ENCODE results near the gene CAMTA2. TPM values are rescaled to one million over a fixed set of nuclear protein-coding genes. Genes with fewer than 3 reads are reported as not detected.
"Not testable (repeated sequence)": the region's sequence is repeated elsewhere in the genome, so short reads cannot be mapped to it uniquely, and the experiment has no call there.

Gene CAMTA2
- total RNA-seq, 4 donors from 2014 or later: 35.9 to 71.8 (median 51.8) TPM

DNA sequence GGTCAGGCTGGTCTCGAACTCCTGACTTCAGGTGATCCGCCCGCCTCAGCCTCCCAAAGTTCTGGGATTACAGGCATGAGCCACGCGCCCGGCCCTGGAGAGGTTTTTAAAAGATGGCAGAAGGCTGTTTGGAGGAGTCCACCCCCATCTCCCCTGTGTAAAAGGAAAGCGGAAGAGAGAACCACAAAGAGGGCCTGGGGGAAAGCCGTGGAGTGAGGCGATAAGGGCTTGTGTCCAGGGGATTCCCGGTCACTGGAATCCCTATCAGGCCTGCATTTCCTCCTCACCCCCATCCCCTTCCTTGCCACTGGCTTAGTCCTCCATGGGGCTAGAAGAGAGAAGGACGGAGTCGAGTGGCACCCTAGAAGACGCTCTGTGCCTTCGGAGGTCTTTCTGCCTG is 55.5 kb downstream of the CAMTA2 start, which contains the start of gene GP1BA:
Gene GP1BA, plus strand, starts transcription at position 315 of the 400 bp plus-strand sequence. CDS start 328 bp downstream, outside the sequence.
- no peak for DNase-seq
- Histone ChIP-seq H3K36me3 (peaks cover 0 to 1% (median 0%) of the 10 kb centered on the region in 4 donors), H3K4me1 (peaks cover 3 to 8% (median 7%) of the 10 kb centered on the region in 4 donors), H3K27me3 (no peaks in the 10 kb centered on the region), H3K27ac (no peak within 1 kb of the TSS), H3K4me3 (no peak within 1 kb of the TSS), H3K9me3 (no peaks in the 10 kb centered on the region)
- intact Hi-C loops (cut with DNase I; ENCODE audit: low total_unique reads): loop anchor here (10.0 kb wide), 1 partner anchor 53 kb away; the partner anchor contains the start of gene CAMTA2
- TF ChIP-seq, protein P1, sequence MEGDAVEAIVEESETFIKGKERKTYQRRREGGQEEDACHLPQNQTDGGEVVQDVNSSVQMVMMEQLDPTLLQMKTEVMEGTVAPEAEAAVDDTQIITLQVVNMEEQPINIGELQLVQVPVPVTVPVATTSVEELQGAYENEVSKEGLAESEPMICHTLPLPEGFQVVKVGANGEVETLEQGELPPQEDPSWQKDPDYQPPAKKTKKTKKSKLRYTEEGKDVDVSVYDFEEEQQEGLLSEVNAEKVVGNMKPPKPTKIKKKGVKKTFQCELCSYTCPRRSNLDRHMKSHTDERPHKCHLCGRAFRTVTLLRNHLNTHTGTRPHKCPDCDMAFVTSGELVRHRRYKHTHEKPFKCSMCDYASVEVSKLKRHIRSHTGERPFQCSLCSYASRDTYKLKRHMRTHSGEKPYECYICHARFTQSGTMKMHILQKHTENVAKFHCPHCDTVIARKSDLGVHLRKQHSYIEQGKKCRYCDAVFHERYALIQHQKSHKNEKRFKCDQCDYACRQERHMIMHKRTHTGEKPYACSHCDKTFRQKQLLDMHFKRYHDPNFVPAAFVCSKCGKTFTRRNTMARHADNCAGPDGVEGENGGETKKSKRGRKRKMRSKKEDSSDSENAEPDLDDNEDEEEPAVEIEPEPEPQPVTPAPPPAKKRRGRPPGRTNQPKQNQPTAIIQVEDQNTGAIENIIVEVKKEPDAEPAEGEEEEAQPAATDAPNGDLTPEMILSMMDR (IDR thresholded peaks at IDR 0.05): no peak
- TF ChIP-seq POLR2AphosphoS5 (IDR thresholded peaks at IDR 0.05) (no peak), EP300 (IDR thresholded peaks at IDR 0.05; ENCODE audit: low read depth) (no peak), POLR2A (IDR thresholded peaks at IDR 0.05) (no peak)
- in situ Hi-C loops (cut with MboI; ENCODE audit: low pct_ligation_motif_present in 1 of 4, low pct_unique_long_range_greater_than_20kb in 1 of 4, low sequenced_read_pairs in 3 of 4): no loop called here
- WGBS, 2 donors (ENCODE audit: low coverage in 1 of 2): 67 to 79% methylated on average over 3 to 14 of the region's 14 CpGs

DNA sequence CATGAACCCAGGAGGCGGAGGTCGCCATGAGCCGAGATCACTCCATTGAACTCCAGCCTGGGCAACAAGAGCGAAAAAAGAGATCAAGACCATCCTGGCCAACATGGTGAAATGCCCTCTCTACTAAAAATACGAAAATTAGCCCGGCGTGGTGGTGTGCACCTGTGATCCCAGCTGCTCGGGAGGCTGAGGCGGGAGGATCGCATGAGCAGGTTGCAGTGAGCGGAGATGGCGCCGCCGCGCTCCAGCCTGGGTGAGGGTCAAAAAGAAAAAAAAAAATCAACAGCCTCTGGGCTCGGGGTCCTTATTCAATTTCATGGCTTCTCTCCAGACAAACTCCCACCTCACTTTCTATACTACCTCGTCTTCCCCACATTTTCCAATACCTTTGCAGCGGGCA is 58.6 kb downstream of the CAMTA2 start:
- H3K27me3 ChIP-seq: no peaks in the 10 kb centered on the region
- H3K4me3 ChIP-seq: no peak overlapping the region
- WGBS, 2 donors (ENCODE audit: low coverage in 1 of 2): 96 to 97% methylated on average over 14 to 18 of the region's 18 CpGs
- intact Hi-C loops (cut with DNase I; ENCODE audit: low total_unique reads) (no loop called here), in situ Hi-C loops (cut with MboI; ENCODE audit: low pct_ligation_motif_present in 1 of 4, low pct_unique_long_range_greater_than_20kb in 1 of 4, low sequenced_read_pairs in 3 of 4) (no loop called here)
- peaks cover 0 to under 1% (median under 1%) of the 10 kb centered on the region in 4 donors for H3K4me1 ChIP-seq
- no peaks in the 10 kb centered on the region for H3K36me3 ChIP-seq
- no peak for DNase-seq
- no peak for TF ChIP-seq POLR2A (IDR thresholded peaks at IDR 0.05)
- no peak overlapping the region for H3K27ac ChIP-seq
- no peaks in the 10 kb centered on the region for H3K9me3 ChIP-seq

DNA sequence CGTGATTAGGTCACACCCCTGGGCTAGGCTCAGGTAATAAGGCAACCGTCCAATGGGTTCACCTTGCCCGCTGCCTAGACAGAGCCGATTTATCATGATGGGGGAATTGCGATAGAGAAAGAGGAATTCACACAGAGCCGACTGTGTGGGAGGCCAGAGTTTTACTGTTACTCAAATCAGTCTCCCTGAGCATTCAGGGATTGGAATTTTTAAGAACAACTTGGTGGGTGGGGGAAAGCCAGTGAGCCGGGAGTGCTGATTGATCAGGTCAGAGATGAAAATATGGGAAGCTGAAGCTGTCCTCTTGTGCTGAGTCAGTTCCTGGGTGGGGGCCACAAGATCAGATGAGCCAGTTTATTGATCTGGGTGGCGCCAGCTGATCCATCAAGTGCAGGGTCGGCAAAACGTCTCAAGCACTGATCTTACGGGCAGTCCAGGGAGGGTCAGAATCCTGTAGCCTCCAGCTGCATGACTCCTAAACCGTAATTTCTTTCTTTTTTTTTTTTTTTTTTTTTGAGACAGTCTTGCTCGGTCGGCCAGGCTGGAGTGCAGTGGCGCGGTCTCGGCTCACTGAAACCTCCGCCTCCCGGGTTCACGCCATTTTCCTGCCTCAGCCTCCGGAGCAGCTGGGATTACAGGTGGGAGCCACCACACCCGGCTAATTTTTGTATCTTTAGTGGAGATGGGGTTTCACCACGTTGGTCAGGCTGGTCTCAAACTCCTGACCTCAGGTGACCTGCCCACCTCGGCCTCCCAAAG is 60.7 kb downstream of the CAMTA2 start:
- intact Hi-C loops (cut with DNase I; ENCODE audit: low total_unique reads); H3K9me3 ChIP-seq; H3K36me3 ChIP-seq; H3K27me3 ChIP-seq; H3K27ac ChIP-seq; DNase-seq; H3K4me3 ChIP-seq; H3K4me1 ChIP-seq; in situ Hi-C loops (cut with MboI; ENCODE audit: low pct_ligation_motif_present in 1 of 4, low pct_unique_long_range_greater_than_20kb in 1 of 4, low sequenced_read_pairs in 3 of 4): not testable (repeated sequence)
- WGBS, 2 donors (ENCODE audit: low coverage in 1 of 2): 83 to 85% methylated on average over 6 to 24 of the region's 24 CpGs

DNA sequence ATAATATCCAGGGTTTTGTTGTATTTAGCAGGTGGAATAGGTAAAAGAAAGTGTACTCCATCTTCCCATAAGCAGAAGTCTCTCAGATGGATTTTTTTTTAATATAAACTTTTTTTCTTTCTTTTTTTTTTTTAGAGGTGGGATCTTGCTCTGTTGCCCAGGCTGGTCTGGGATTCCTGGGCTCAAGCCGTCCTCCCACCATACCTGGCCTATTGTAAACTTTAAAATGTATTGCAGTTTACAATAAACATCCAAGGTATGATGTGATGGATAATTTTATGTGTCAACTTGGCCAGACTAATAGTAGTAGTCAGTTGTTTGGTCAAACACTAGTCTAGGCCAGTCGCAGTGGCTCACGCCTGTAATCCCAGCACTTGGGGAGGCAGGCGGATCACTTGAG is 66.2 kb downstream of the CAMTA2 start:
- Histone ChIP-seq H3K4me3 (no peak overlapping the region), H3K4me1 (no peaks in the 10 kb centered on the region), H3K27ac (no peak overlapping the region), H3K27me3 (no peaks in the 10 kb centered on the region), H3K9me3 (no peaks in the 10 kb centered on the region), H3K36me3 (no peaks in the 10 kb centered on the region)
- TF ChIP-seq, protein P1 (IDR thresholded peaks at IDR 0.05): no peak
- TF ChIP-seq POLR2A (IDR thresholded peaks at IDR 0.05) (no peak), EP300 (IDR thresholded peaks at IDR 0.05; ENCODE audit: low read depth) (no peak), POLR2AphosphoS5 (IDR thresholded peaks at IDR 0.05) (no peak)
- in situ Hi-C loops (cut with MboI; ENCODE audit: low pct_ligation_motif_present in 1 of 4, low pct_unique_long_range_greater_than_20kb in 1 of 4, low sequenced_read_pairs in 3 of 4) (loop anchor here in 2 of 4 donors (25.0 kb wide), 1 partner anchor 141 kb away; no protein-coding TSS in a partner anchor), intact Hi-C loops (cut with DNase I; ENCODE audit: low total_unique reads) (no loop called here)
- 96% methylated on average over 4 of the region's 4 CpGs; no CpG with 5 or more reads in 1 of the 2 donors for WGBS, 2 donors (ENCODE audit: low coverage in 1 of 2)
- DNase-seq: no peak

DNA sequence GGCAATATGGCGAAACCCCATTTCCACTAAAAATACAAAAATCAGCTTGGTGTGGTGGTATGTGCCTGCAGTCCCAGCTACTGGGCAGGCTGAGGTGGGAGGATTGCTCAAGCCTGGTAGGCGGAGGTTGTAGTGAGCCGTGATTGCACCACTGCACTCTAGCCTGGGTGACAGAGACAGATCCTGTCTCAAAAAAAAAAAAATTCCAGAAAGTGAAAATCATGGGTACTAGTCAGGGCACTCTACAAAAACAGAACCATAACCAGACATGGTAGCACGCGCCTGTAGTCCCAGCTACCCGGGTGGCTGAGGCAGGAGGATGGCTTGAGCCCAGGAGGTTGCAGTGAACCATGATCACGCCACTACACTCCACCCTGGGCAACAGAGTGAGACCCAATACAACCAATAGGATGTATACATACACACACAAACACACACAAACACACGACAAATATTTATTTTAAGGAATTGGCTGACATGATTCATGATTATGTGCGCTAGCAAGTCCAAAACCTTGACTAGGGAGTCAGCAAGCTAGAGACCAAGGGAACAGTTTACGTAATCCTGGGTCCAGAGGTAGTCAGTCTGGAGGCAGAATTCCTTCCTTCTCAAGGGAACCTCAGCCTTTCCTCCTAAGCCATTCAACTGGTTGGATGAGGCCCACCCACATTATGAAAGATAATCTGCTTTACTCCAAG is 67.0 kb downstream of the CAMTA2 start:
- TF ChIP-seq POLR2A (IDR thresholded peaks at IDR 0.05) (no peak), POLR2AphosphoS5 (IDR thresholded peaks at IDR 0.05) (no peak), EP300 (IDR thresholded peaks at IDR 0.05; ENCODE audit: low read depth) (no peak)
- TF ChIP-seq, protein P1 (IDR thresholded peaks at IDR 0.05): no peak
- Histone ChIP-seq H3K27ac (no peak overlapping the region), H3K27me3 (no peaks in the 10 kb centered on the region), H3K36me3 (no peaks in the 10 kb centered on the region), H3K4me1 (no peaks in the 10 kb centered on the region), H3K9me3 (no peaks in the 10 kb centered on the region), H3K4me3 (no peak overlapping the region)
- WGBS, 2 donors (ENCODE audit: low coverage in 1 of 2): 82 to 87% methylated on average over 3 to 10 of the region's 10 CpGs
- in situ Hi-C loops (cut with MboI; ENCODE audit: low pct_ligation_motif_present in 1 of 4, low pct_unique_long_range_greater_than_20kb in 1 of 4, low sequenced_read_pairs in 3 of 4): loop anchor here in 2 of 4 donors (25.0 kb wide), 1 partner anchor 142 kb away; no protein-coding TSS in a partner anchor
- intact Hi-C loops (cut with DNase I; ENCODE audit: low total_unique reads): no loop called here
- no peak for DNase-seq
